GM12891 (cell line): ENCODE results near the gene CAMTA1.

Source experiments
- DNase-seq: peaks from one replicate; pipeline ENCODE4 v3.0.0; 2011; ENCODE audit warnings: low spot score; ENCODE audit not compliant: insufficient read length
- FAIRE-seq: peaks from 2 replicates; lab custom pipeline; 2011; peaks lifted over from hg19 to GRCh38; lab: Jason Lieb, UNC
- PAX5 ChIP-seq: IDR thresholded peaks from 2 replicates; pipeline ENCODE4 v1.6.1; 2011; ENCODE audit warnings: low read length, moderate library complexity, mild to moderate bottlenecking; ENCODE audit not compliant: insufficient read depth, severe bottlenecking
- POLR2A ChIP-seq: IDR thresholded peaks from 2 replicates; pipeline ENCODE4 v1.6.1; 2011; ENCODE audit warnings: low read depth, low read length, control low read depth
- POLR2AphosphoS5 ChIP-seq: IDR thresholded peaks from 2 replicates; pipeline ENCODE4 v1.6.1; 2011; ENCODE audit warnings: low read depth, low read length, control low read depth
- POU2F2 ChIP-seq: IDR thresholded peaks from 2 replicates; pipeline ENCODE4 v1.6.1; 2011; ENCODE audit warnings: low read depth, mild to moderate bottlenecking, control low read depth, low read length, moderate library complexity
- SPI1 ChIP-seq: IDR thresholded peaks from 2 replicates; pipeline ENCODE4 v1.6.1; 2011; ENCODE audit warnings: low read depth, low read length, control low read depth
- TAF1 ChIP-seq: IDR thresholded peaks from 2 replicates; pipeline ENCODE4 v1.6.1; 2011; ENCODE audit warnings: low read depth, low read length, control low read depth

CAMTA1 gene

DNA sequence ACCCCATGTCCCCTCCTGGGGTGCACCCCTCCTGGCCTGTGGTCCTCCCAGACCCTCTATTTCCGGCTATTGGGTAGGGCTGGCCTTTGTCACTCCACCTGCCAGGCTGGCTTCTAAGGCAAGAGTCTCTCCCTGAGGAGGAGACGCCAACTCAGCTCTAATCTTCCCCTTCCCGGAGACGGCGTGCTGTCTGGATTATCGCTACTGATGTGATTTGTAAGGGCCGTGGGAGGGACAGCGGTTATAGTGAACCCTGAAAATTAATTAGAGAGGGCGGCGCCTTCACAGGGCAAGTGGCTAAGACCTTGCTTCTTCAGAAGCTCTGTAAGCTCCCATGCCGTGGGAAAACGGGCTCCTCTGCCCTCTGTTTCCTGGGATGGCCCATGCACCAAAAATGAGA is 778.9 kb downstream of the CAMTA1 start:
- DNase-seq (no peak), FAIRE-seq (no peak)
- no peak for TF ChIP-seq SPI1
- no peak for TF ChIP-seq POLR2AphosphoS5
- no peak for TF ChIP-seq TAF1
- no peak for TF ChIP-seq POLR2A
- no peak for TF ChIP-seq PAX5
- TF ChIP-seq POU2F2, result no peak

- DNase-seq, result no peak
- no peak for TF ChIP-seq POLR2AphosphoS5
- no peak for TF ChIP-seq POLR2A
- TF ChIP-seq PAX5, result no peak
- TF ChIP-seq TAF1, result no peak
- TF ChIP-seq POU2F2, result no peak
- no peak for TF ChIP-seq SPI1
- FAIRE-seq, result no peak
Observed at GRCh38 chr1:7565099-7565750, 780.0 kb downstream of the CAMTA1 start.

GRCh38 chr1:7566417-7567375 is 781.4 kb downstream of the CAMTA1 start:
- TF ChIP-seq POLR2AphosphoS5, result no peak
- no peak for TF ChIP-seq SPI1
- no peak for TF ChIP-seq POLR2A
- TF ChIP-seq TAF1, result no peak
- TF ChIP-seq POU2F2, result no peak
- TF ChIP-seq PAX5, result no peak
- FAIRE-seq (no peak), DNase-seq (no peak)

GRCh38 chr1:7567376-7567775 is 782.1 kb downstream of the CAMTA1 start:
- no peak for FAIRE-seq
- DNase-seq, result no peak
- TF ChIP-seq SPI1 (no peak), POU2F2 (no peak), TAF1 (no peak), POLR2AphosphoS5 (no peak), PAX5 (no peak), POLR2A (no peak)

GRCh38 chr1:7568053-7568452 is 782.8 kb downstream of the CAMTA1 start:
- peak; percentile 71 for FAIRE-seq
- no peak for DNase-seq
- no peak for TF ChIP-seq PAX5
- TF ChIP-seq POU2F2, result no peak
- no peak for TF ChIP-seq SPI1
- TF ChIP-seq POLR2A, result no peak
- no peak for TF ChIP-seq POLR2AphosphoS5
- TF ChIP-seq TAF1, result no peak

- TF ChIP-seq POLR2AphosphoS5, result no peak
- TF ChIP-seq PAX5, result no peak
- TF ChIP-seq POU2F2, result no peak
- TF ChIP-seq POLR2A, result no peak
- no peak for TF ChIP-seq SPI1
- DNase-seq, result no peak
Observed at GRCh38 chr1:7568901-7569524, 783.8 kb downstream of the CAMTA1 start.

DNA sequence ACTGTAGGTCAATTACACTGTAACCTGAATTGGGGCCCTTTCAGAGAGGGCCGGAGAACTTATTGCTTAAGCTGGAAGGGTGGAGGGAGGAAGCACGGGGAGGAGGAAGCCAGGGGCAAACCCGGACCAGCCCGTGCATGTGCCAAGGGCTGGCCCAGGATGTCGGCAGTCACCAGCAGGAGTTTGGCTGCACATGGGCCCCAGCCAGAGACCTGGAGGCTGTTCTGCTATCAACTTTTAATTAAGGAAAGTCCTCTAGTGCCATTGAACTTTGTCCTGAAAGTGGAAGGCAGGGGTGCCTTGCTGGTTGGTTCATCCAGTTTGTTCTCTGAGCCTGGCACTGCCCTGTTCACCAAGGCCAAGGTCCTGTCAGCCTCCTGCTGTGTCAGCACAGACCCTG is 785.1 kb downstream of the CAMTA1 start:
- no peak for FAIRE-seq
- TF ChIP-seq PAX5 (no peak), TAF1 (no peak), SPI1 (no peak), POLR2AphosphoS5 (no peak), POLR2A (no peak), POU2F2 (no peak)
- no peak for DNase-seq

More at GRCh38 chr1:7568901-7569524, 783.8 kb downstream of the CAMTA1 start:
- FAIRE-seq, result peak; percentile 72

DNA sequence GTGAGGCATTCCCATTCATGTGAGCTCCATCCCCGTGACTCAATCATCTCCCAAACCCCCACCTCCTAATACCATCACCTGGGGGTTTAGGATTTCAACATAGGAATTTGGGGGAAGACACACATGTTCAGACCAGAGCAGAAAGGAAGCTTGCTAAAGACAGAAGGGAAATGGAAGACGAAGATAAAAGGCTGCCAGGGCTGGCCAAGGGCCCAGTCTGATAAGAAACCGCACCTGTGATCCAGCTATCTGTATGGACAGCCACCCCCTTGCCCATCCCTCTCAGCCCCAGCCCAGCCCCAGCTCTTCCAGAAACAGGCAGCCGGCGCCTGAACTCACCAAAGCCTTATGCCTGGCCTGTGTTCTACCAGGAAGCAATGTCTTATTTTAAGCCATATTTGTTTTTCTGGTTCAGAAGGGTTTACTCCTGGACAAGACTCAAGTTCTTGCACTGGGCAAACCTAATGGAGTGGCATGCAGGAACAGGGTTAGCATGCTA is 787.4 kb downstream of the CAMTA1 start:
- TF ChIP-seq POU2F2 (no peak), TAF1 (no peak), POLR2A (no peak), PAX5 (no peak), SPI1 (no peak), POLR2AphosphoS5 (no peak)
- DNase-seq (no peak), FAIRE-seq (no peak)
